HepG2 (cell line): Measurements from ENCODE around the gene PPP4R3A. TPM values are rescaled to one million over a fixed set of nuclear protein-coding genes. Genes with fewer than 3 reads are reported as not detected.

Source experiments
- ATAC-seq: fragments of 200-7000 bp; cut with Tn5 transposase; 3 replicates; pipeline ENCODE4 v1.9.1; 2020; ENCODE audit warnings: mild to moderate bottlenecking, moderate library complexity
- BruUV-seq: library from RNA; stranded (reverse); fragments of 400-500 nt; replicated peaks from 2 replicates; lab custom pipeline; 2021; lab: Mats Ljungman, UMichigan
- CTCF ChIA-PET: fragments of 300-600 bp; formaldehyde crosslinking; extraction: SDS; loops from one replicate; lab custom pipeline; 2021; ENCODE audit warnings: low total read pairs, inconsistent platforms, low intra/inter-chr PET ratio; lab: Yijun Ruan, JAX
- POLR2A ChIA-PET: fragments of 350-600 bp; sonication (Branson Sonifier 250); formaldehyde crosslinking; loops from one replicate; lab custom pipeline; 2020; ENCODE audit warnings: antibody characterized with exemption, inconsistent platforms; lab: Yijun Ruan, JAX
- DNase-seq: peaks from one replicate; pipeline ENCODE4 v3.0.0-alpha.2; 2015; ENCODE audit warnings: low spot score
- FAIRE-seq: peaks from 3 replicates; lab custom pipeline; 2011; peaks lifted over from hg19 to GRCh38; lab: Jason Lieb, UNC
- H2AFZ ChIP-seq: one replicate; pipeline ENCODE4 v1.6.1; 2011; ENCODE audit warnings: low read length, inconsistent platforms
- H3K27ac ChIP-seq: fragments of 300-600 bp; 3 replicates; pipeline ENCODE4 v1.8.0; 2011; ENCODE audit warnings: mixed run types, mild to moderate bottlenecking, mixed read lengths, low read length, inconsistent platforms; ENCODE audit not compliant: insufficient read depth; ENCODE audit errors: extremely low read length
- H3K27me3 ChIP-seq, 2 experiments: fragments of 200-600 bp in 1 of 2; 2 replicates in 1 of 2; 3 replicates in 1 of 2; pipeline versions ENCODE4 v1.6.0 to v1.8.0; 2011; ENCODE audit warnings: low read length in 2 of 2, mild to moderate bottlenecking in 2 of 2, moderate library complexity in 2 of 2, inconsistent platforms in 1 of 2; ENCODE audit not compliant: insufficient read depth in 2 of 2, control insufficient read depth in 1 of 2
- H3K36me3 ChIP-seq, 2 experiments: fragments of 200-600 bp in 1 of 2; replicated peaks in 1 of 2; 2 replicates in 1 of 2; 3 replicates in 1 of 2; pipeline versions ENCODE4 v1.5.1 to v1.8.0; 2011; ENCODE audit warnings: low read length in 2 of 2, inconsistent platforms in 1 of 2; ENCODE audit not compliant: insufficient read depth in 2 of 2, control insufficient read depth in 1 of 2
- H3K4me1 ChIP-seq: 2 replicates; pipeline ENCODE4 v1.5.1; 2012; ENCODE audit warnings: low read length, inconsistent platforms; ENCODE audit not compliant: insufficient read depth
- H3K4me2 ChIP-seq: 2 replicates; pipeline ENCODE4 v1.6.0; 2011; ENCODE audit warnings: low read depth, low read length, inconsistent platforms
- H3K4me3 ChIP-seq, 3 experiments: fragments of 200-600 bp in 1 of 3; sonication (generic), shearing (Covaris generic) in 1 of 3; replicated peaks in 1 of 3; 2 replicates each; pipeline ENCODE4 v1.5.1; 2011 to 2016; ENCODE audit warnings: low read length in 3 of 3, inconsistent platforms in 2 of 3, low read depth in 2 of 3, mild to moderate bottlenecking in 2 of 3, control low read depth in 1 of 3, mixed read lengths in 1 of 3; ENCODE audit not compliant: insufficient read depth in 1 of 3
- H3K79me2 ChIP-seq: one replicate; pipeline ENCODE4 v1.6.1; 2011; ENCODE audit warnings: low read length, inconsistent platforms; ENCODE audit not compliant: insufficient read depth
- H3K9ac ChIP-seq: 2 replicates; pipeline ENCODE4 v1.6.0; 2011; ENCODE audit warnings: mild to moderate bottlenecking, low read depth, low read length, inconsistent platforms; ENCODE audit not compliant: insufficient read depth
- H3K9me3 ChIP-seq: 2 replicates; pipeline ENCODE4 v1.5.1; 2012; ENCODE audit warnings: mild to moderate bottlenecking, low read length
- H4K20me1 ChIP-seq: 2 replicates; pipeline ENCODE4 v1.6.0; 2011; ENCODE audit warnings: inconsistent platforms, mild to moderate bottlenecking, low read length, moderate library complexity; ENCODE audit not compliant: insufficient read depth
- ELF3 ChIP-seq: IDR thresholded peaks from 2 replicates; pipeline ENCODE4 v1.6.1; 2016; ENCODE audit warnings: missing genetic modification reagents, missing compliant biosample characterization
- HNF4A ChIP-seq: sonication (generic); formaldehyde crosslinking; IDR thresholded peaks from 2 replicates; pipeline ENCODE4 v1.4.0; 2020; ENCODE audit warnings: missing genetic modification reagents
- MLXIP ChIP-seq: sonication (generic); formaldehyde crosslinking; IDR thresholded peaks from 2 replicates; pipeline ENCODE4 v1.9.0; 2021; ENCODE audit warnings: missing genetic modification reagents, borderline replicate concordance
- NR1H2 ChIP-seq: sonication (generic); formaldehyde crosslinking; IDR thresholded peaks from 2 replicates; pipeline ENCODE4 v1.8.1; 2022; ENCODE audit warnings: low read depth, missing genetic modification reagents, borderline replicate concordance
- NRL ChIP-seq: sonication (generic); formaldehyde crosslinking; IDR thresholded peaks from 2 replicates; pipeline ENCODE4 v1.5.0; 2020; ENCODE audit warnings: missing genetic modification reagents, mild to moderate bottlenecking, moderate library complexity, borderline replicate concordance
- PAWR ChIP-seq: sonication (generic); formaldehyde crosslinking; IDR thresholded peaks from 2 replicates; pipeline ENCODE4 v1.4.0; 2020; ENCODE audit warnings: missing genetic modification reagents, mild to moderate bottlenecking, borderline replicate concordance
- RFXANK ChIP-seq: IDR thresholded peaks from 2 replicates; pipeline ENCODE4 v1.6.1; 2016
- SMAD9 ChIP-seq: sonication (generic); formaldehyde crosslinking; IDR thresholded peaks from 2 replicates; pipeline ENCODE4 v1.5.1; 2020; ENCODE audit warnings: mild to moderate bottlenecking, missing genetic modification reagents
- WIZ ChIP-seq: sonication (generic); formaldehyde crosslinking; IDR thresholded peaks from 2 replicates; pipeline ENCODE4 v1.5.1; 2020; ENCODE audit warnings: mild to moderate bottlenecking, missing genetic modification reagents
- ZFP37 ChIP-seq: sonication (generic); formaldehyde crosslinking; IDR thresholded peaks from 2 replicates; pipeline ENCODE4 v1.4.0; 2020; ENCODE audit warnings: missing genetic modification reagents, borderline replicate concordance
- ZNF496 ChIP-seq: sonication (generic); formaldehyde crosslinking; IDR thresholded peaks from 2 replicates; pipeline ENCODE4 v1.8.1; 2023; ENCODE audit warnings: mild to moderate bottlenecking, moderate library complexity, missing genetic modification reagents; ENCODE audit not compliant: insufficient replicate concordance
- ZNF747 ChIP-seq: sonication (generic); formaldehyde crosslinking; IDR thresholded peaks from 2 replicates; pipeline ENCODE4 v1.8.1; 2023; ENCODE audit warnings: missing genetic modification reagents, mild to moderate bottlenecking, borderline replicate concordance
- ZZZ3 ChIP-seq: sonication (generic); formaldehyde crosslinking; IDR thresholded peaks from 2 replicates; pipeline ENCODE4 v1.4.0; 2020; ENCODE audit warnings: missing genetic modification reagents, mild to moderate bottlenecking, borderline replicate concordance
- WGBS: methylation state at CpG from one replicate; pipeline ENCODE4 v1.1.6; 2017; ENCODE audit warnings: low lambda C conversion rate; 5-methylcytosine and 5-hydroxymethylcytosine counted together
- in situ Hi-C: cut with HindIII; loops from 2 replicates; pipeline ENCODE4 v1.10.0; 2017; ENCODE audit warnings: low pct_unique_long_range_greater_than_20kb; ENCODE audit not compliant: extremely low pct_ligation_motif_present
- intact Hi-C: fragments of 100-400 bp; cut with micrococcal nuclease; formaldehyde crosslinking; loops from one replicate; pipeline ENCODE4 v1.10.0; 2022; ENCODE audit not compliant: unreplicated experiment
- polyA plus RNA-seq, 8 experiments: library from polyadenylated mRNA; depleted of rRNA in 3 of 8; stranded (reverse) in 7 of 8; unstranded in 1 of 8; fragments of >200 nt; fragmentation: Illumina TruSeq in 4 of 8; extraction: Trizol in 4 of 8; gene quantifications; 2 replicates each; pipeline versions ENCODE4 v1.2.1 to v1.2.3, GENCODE V29; 2011 to 2016; ENCODE audit warnings: low read depth in 4 of 8, missing spikeins in 1 of 8, mixed read lengths in 1 of 8; ENCODE audit not compliant: insufficient read depth in 1 of 8
- total RNA-seq, 5 experiments: library from RNA; depleted of rRNA; stranded (reverse); fragments of >200 nt; fragmentation: Illumina TruSeq; extraction: Trizol; gene quantifications; 2 replicates each; pipeline ENCODE4 v1.2.3, GENCODE V29; 2016; ENCODE audit warnings: low read depth in 1 of 5
- TF ChIP-seq, protein P1 (sequence below): IDR thresholded peaks from 2 replicates; pipeline ENCODE4 v1.6.1; 2012; ENCODE audit warnings: inconsistent platforms

PPP4R3A gene
- total and polyA plus RNA-seq, 2 of the 13 experiments (the other 11 are each of a cell fraction or from before 2014, with no cell fraction given), result 22.5 to 57.4 TPM

- no peak overlapping the region for H3K9ac ChIP-seq
- peaks cover 4 to 8% of the 10 kb centered on the region in 2 experiments; a peak in 3 of 5 replicates for H3K36me3 ChIP-seq
- TF ChIP-seq HNF4A (CRISPR knock-in tag) (peak; percentile 41; the same call in 1 of the 2 replicates), ELF3 (CRISPR knock-in tag) (no peak)
- peaks cover 45% of the 10 kb centered on the region for H3K4me1 ChIP-seq
- ChIA-PET CTCF (no interaction called here), POLR2A (no interaction called here)
- H2AFZ ChIP-seq, result no peak overlapping the region
- no peaks in the 10 kb centered on the region for H3K27me3 ChIP-seq
- H3K79me2 ChIP-seq, result peaks cover 20% of the 10 kb centered on the region
- peak; percentile 18; the same call in 2 of the 3 replicates for ATAC-seq
- no peaks in the 10 kb centered on the region for H3K9me3 ChIP-seq
- 0 out of 2 replicates have a peak overlapping the region, but pooled peaks have one; percentile 4 for H3K4me2 ChIP-seq
- H4K20me1 ChIP-seq, result no peaks in the 10 kb centered on the region; the same call in 1 of the 2 replicates
- no peak for DNase-seq
- 56% methylated on average over 5 of the region's 5 CpGs for WGBS
- intact Hi-C loops (loop anchor here (2.0 kb wide), 1 partner anchor 32 kb away; no protein-coding TSS in a partner anchor), in situ Hi-C loops (no loop called here)
- no peak overlapping the region for H3K4me3 ChIP-seq
- H3K27ac ChIP-seq, result no peak overlapping the region
- no TSS peak for BruUV-seq
- peak; percentile 66 for FAIRE-seq
Measured at GRCh38 chr14:91412939-91413338, 97.2 kb downstream of the PPP4R3A start.

GRCh38 chr14:91410771-91411536 is 99.2 kb downstream of the PPP4R3A start:
- Histone ChIP-seq H3K36me3 (peaks cover 6 to 8% of the 10 kb centered on the region in 2 experiments; a peak in 3 of 5 replicates), H2AFZ (no peak overlapping the region), H3K79me2 (peaks cover 26% of the 10 kb centered on the region), H4K20me1 (no peaks in the 10 kb centered on the region; the same call in 1 of the 2 replicates), H3K9me3 (no peaks in the 10 kb centered on the region), H3K9ac (no peak overlapping the region), H3K27me3 (no peaks in the 10 kb centered on the region; a peak in 1 of 5 replicates), H3K4me2 (no peak overlapping the region), H3K4me3 (no peak overlapping the region), H3K4me1 (peaks cover 44% of the 10 kb centered on the region), H3K27ac (no peak overlapping the region)
- CTCF ChIA-PET, result no interaction called here
- FAIRE-seq (no peak), ATAC-seq (no peak), DNase-seq (no peak)
- no TSS peak for BruUV-seq
- WGBS, result 96% methylated on average over 12 of the region's 12 CpGs
- POLR2A ChIA-PET, result no interaction called here
- in situ Hi-C loops, result no loop called here
- intact Hi-C loops, result no loop called here
- no peak for TF ChIP-seq NR1H2 (CRISPR knock-in tag)
- TF ChIP-seq PAWR, result no peak
- TF ChIP-seq MLXIP (CRISPR knock-in tag), result no peak
- TF ChIP-seq WIZ (CRISPR knock-in tag), result no peak
- no peak for TF ChIP-seq RFXANK (CRISPR knock-in tag)
- TF ChIP-seq NRL (CRISPR knock-in tag), result no peak
- no peak for TF ChIP-seq ZZZ3
- TF ChIP-seq ZNF496, result no peak
- TF ChIP-seq ZFP37 (CRISPR knock-in tag), result no peak
- TF ChIP-seq SMAD9 (CRISPR knock-in tag), result no peak
- TF ChIP-seq ZNF747, result no peak
- TF ChIP-seq, protein P1, sequence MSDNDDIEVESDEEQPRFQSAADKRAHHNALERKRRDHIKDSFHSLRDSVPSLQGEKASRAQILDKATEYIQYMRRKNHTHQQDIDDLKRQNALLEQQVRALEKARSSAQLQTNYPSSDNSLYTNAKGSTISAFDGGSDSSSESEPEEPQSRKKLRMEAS, result no peak
